ENCODE results near the gene CCDC9B.

CCDC9B gene

DNA sequence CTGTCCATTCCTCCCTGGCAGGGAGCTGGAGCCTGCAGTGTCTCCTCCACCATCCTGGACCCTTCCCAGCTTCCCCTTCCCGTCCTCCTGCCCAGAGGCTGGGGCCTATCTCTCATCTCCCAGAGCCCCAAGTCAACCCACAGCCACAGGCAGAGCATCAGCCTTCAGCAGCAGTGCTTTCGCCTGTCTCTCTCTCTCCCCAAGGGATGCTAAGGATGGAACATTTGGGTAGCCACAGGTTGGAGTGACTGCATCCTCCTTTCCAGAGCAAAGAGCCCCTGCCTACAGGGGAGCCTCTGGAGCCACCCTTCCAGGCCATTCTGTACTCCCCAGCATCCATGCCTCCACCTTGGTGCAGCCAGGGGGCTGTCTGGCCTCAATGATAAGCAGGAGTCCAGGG, 37.2 kb downstream of the CCDC9B start:
- no peak for DNase-seq

DNA sequence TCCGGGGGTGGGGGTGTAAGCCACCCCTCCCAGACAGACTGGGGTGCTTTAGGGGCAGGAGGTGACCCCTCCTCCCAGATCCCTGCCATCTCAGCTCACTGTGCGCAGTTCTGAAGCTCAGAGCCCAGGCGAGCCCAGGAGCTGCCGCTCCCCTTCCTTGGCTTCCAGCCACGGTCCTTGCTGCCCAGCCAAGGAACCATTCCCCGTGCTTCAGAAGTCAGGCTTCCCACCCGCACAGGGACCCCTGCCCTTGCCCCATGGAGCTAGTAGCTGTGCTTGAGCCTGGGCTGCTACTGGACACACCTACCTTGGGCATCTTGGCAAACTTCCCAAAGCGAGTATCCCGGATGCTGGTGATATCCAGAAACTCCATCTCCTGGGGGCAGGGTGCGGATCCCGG, 37.8 kb downstream of the CCDC9B start:
- DNase-seq, result no peak

DNA sequence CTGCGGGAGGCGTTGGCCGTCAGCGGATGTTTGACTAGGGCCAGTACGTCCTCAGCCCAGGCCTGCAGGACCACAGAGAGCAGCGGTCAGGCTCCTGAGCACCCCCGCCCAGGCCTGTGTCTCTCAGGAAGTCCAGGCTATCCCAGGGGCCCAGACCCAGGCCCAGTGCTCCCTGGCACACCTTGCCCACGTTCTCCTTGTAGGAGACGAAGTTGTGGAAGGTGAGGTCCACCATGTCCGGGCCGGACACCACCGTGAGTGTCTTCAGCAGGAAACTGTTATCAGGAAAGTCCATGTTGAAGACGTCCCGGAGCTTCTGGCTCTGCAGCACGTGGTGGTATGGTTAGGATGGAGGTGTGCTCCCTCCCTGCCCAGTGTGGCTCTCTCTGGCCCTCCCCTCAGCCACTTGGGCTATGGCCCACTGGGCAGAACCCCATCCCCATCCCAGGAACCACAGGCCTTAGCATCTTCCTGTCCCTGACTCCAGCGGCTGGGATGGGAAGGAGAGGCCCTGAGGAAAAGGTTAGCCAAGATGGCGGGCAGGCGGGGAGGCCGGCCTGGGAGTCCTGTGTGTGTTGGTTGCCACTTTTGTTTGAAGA, 38.4 kb downstream of the CCDC9B start:
- DNase-seq, result no peak

DNA sequence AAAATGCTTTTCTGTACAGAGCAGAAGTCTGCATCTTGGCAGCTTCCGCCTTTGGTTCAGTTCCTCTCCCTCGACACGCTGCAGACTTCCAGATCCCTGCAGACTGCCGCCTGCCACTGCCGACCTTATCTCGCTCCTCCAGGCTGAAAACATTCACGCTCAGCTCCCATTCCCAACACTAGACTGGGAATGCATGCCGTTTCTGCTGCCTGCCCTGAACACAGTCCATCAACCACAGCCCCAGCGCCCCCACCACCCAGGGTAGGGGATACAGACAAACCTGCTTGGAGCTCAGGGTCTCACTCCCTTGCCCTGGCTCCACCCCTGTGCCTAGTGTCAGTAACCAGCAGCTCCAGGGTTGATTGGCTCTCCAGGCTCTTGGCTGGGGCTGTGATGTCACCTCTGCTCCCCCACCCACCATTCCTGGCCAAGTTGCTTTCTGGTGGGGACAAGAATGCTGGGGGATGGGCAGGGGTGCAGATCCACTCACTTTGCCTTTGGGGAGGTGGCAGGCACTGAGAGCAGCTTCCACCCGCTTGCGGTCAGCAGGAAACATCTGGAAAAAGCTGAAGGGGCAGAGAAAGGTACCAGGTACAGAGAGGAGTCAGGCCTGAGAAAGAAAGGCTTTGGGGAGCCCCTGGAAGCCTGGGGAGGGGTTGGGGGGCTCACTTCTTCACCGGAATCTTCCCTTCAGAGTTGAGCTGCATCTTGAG, 39.1 kb downstream of the CCDC9B start:
- no peak for DNase-seq

DNA sequence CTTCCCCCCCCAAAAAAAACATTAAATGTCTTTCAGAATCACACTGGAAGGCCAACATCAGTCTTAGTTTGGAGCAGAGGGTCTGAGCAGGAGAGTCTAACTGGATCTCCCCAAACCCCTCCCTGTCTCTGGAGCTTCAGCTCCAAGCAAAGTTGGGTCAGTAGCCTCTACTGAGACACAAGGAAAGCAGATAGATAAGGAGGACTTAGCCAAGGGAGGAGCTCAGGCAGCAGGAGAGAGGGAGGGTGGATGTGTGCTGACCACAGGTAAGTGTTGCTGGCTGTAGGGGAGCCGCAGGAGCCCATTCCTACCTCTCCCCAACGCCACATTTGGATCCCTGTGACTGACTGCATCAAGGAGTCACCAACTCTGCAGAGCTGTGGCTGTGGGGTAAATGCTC, 40.0 kb downstream of the CCDC9B start:
- no peak for DNase-seq

DNA sequence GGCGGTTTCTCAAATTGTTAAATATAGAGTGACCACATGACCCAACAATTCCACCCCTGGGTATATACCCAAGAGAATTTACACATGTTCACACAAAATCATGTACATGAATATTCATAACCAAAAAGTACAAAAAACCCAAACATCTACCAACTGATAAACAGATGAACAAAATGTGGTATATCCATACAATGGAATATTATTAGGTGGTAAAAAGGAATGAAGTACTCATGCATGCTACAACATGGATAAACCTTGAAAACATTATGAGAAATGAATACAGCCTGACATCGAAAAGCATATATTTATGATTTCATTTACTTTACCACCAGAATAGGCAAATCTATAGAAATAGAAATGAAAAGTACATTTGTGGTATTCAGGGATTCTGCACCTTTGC, 40.4 kb downstream of the CCDC9B start:
- DNase-seq, result no peak

DNA sequence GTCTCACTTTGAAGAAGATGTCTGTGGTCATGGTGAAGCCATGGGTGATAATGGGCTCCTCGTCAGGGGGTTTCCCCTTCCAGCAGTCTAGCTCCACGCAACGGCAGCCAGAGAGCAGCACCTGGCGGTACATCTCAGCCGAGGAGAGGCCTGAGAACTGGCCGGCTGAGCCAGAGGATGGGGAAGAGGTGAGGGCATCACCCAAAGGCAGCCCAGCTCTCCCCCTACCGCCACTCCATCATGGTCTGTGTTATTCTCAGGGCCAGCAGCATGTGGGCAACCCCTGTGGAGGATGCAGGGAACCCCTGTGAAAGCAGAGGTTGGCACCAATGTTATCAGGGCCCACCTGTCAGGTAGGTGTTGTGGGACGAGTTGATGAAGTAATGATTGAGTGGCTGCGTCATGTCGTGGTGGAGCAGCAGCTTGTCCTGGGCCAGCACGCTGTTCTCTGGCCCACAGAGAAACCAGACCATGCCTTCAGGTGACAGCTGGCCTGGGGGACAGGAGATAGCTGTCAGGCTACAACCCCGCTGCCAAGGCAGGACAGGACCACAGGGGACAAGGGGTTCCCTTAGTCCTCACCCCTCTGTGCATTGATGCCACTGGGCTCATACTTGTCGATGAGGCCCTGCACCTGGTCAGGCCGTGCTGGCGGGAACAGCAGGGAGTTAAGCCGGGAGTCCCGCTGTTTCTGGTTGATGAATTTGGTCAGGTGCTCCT, 42.4 kb downstream of the CCDC9B start:
- no peak for DNase-seq

DNA sequence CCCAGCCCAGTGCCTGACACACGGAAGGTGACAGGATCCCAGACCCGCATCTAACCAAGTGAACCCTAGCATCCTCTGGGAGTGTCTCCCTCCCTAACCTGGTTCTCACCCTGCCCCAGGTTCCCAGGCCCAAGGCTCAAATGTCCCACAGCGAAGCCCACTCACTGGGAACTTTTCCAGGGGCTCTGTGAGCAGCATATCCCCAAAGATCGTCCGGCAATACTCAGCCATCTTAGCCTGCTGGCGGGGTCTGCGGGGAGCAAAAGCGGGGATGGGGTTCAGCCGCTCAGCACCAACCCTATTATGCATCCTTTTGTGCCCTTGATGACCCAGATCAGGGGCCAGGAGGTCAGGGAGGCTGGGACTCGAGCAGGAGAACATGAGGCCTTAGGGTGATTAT, 43.4 kb downstream of the CCDC9B start:
- DNase-seq, result no peak

DNA sequence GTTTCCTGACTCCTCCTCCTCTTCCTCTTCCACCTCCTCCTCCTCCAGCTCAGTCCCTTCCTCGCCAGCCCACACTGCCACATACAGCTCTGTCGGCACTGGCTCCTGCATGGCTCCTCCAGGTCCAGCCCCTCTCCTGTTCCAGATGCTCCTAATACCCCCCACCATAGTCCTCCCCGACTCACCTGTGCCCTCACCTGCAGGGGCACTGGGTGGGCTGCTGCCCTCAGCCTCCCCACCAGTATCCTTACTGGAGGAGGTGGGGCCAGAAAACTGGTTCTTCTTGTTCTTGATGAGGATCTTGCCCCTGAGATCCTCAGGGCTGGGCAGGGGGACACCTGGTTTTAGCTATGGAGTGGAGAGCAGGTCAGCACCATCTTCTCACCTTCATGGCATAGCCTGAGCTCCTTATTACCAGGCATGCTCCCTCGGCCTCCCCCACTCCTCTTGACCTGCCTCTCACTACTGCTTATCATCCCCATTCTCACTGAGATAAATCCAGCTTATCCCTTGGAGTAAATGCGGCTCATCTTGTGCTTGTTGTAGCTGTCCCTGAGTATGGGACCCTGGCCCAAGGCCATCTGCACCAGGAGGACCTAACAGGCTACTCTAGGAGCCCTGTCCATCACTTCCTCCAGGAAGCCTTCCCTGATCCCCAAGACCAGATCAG, 44.0 kb downstream of the CCDC9B start:
- no peak for DNase-seq

DNA sequence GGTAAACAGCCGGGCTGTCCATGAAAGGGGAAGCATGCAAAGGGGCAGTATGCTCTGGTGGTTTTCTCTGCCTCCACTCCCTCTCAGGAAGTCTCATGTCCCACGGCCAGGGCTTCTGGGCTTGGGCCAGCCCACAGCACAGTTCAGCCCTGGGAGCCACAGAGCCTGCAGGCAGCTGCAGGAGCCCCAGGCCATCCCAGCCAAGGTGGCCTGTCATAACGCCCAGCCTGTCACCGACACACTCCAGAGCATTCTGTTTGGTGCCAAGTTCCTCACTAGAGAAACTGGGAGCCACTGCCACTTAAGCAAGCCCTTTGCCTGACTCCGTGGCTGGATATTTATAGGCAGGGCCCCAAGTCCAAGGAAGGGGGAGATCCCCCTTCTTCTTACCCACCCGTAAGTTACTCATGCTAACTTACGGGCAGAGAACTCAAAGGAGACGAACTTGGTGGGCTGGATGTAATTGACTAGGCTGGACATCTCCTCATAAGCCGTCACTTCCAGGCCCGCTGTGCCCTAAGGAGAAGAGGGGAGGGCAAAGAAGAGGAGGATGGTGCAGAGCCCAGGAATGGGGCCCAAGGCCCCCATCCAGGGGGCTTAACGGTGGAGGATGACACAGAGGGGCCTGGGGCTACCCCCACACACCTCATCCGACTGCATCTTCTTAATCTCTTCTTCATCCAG, 44.7 kb downstream of the CCDC9B start:
- DNase-seq, result no peak

DNA sequence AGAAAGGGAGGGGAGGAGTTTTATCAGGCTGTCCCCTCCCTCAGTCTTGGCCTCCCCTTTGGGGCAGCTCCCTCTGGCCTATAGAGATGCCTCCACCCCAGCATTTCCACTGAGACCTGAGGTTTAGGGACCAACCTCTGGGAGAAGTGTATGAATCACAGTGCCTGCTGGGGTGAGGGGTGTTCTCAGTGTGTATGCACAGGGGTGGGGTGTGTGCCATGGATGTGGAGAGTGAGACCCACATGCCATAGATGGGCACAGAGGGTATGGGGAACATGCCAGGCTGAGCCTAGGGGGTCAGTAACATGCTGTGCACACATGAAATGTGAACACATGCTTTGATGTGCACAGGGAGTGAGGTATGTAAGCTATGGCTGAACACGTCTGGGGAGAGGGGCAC, 45.4 kb downstream of the CCDC9B start:
- no peak for DNase-seq

DNA sequence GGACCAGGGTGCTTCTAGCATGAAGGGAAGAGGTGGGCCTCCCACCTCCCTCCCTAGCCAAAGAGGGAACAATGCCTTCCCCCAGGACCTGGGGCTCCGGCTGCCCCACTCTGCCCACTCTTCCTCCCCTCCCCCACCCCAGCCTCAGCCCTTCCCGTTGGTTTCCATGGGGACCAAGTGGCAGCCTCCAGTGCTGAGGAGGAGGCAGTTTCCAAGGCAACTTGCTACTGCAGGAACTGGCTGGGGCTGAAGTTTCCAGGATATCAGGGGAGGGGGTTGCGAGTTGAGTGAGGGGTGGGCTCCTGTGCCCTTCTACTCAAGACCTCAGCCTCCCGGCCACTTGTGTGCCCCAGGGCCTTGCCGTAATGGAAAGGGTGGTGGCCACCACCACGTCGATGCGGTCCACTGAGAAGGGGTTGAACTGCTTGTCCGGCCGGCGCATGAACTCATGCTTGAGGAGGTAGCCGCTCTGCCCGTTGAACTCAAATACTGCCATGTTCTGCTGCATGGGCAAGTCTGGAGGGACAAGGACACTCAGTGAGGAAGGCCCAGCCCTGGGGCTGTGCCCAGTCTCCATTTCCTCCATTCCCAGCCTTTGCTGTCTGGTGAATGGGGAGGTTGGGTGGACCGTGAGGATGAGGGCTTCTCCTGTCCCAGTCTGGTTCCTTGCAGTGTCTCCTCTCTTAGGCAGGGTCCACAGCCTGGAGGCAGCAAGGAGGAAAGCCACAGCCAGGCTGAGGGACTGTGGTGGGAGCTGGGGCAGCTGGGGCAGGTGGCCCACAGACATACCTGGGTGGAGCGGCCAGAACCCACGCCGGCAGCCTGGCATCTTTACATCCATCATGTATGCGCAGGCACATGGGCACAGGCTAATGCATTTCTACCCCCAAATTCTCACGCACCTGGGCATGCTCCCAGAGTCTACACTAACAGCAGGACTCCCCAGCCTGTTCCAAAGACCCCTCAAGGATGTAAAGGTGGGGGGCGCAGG, 46.5 kb downstream of the CCDC9B start:
- DNase-seq, result no peak

DNA sequence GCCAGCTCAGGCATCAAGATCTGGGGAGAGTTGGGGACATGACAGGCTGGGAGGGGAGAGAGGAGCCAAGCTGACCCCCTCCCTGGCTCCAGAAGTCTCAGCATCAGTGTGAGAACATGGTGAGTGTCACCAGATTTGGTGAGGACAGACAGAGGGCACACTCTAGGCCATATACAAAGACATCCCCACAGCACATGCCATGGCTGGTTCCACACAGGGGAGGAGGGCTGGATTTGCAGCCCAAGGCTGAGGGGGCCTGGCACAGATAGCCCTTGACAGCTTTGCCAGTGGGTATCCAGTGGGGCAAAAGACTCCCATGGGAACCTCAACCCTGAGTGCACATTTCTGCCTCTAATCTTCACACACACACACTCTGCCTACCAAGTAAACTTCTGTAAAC, 47.7 kb downstream of the CCDC9B start:
- no peak for DNase-seq

DNA sequence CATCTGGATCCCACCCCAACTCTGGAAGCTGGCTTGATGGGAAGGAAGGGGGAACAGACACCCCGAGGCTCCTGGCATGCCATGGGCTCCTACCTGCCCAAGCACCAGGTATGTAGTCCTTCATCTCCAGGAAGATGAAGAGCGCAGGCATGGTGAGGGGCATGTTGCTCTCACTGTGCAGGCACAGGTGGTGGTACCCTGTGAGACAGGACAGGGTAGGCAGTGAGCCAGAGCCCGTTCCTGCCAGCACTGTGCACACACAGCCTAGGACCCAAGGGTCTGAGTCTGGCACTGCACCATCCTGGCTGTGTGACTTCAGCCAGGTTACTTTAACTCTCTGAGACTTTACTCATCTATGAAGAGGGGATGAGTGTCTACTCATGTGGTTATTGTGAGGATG, 48.5 kb downstream of the CCDC9B start:
- no peak for DNase-seq

DNA sequence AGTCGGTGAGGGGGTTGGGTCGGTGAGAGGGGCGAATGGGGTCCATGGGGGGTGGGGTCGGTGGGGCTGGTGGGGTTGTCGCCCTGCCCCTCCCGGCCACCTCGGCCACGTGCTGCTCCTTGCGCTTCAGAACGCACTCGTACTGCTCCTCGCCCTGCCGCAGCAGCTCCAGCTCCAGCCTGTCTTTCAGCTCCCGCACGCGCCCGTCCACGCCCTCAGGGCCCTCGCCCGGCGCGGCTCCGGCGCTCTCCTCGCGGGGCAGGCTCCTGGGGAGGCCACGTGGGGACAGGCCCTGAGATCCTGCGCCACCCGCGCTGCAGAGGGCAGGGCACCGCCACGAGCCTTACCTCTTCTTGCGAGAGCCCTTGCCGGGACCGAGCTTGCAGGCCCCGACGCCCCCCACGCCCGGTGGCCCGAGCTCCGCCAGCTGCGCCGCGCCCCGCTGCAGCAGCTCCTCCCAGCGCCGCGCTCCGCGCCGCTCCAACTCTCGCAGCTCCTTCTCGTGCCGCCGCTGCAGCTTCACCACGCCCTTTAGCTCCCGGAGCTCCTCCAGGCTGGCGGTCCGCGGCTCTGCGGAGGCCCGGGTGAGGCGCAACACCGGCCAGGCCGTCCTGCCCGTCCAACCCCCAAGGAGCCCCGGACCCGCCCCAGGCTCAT, 49.7 kb downstream of the CCDC9B start:
- peak; percentile 10 for DNase-seq

DNA sequence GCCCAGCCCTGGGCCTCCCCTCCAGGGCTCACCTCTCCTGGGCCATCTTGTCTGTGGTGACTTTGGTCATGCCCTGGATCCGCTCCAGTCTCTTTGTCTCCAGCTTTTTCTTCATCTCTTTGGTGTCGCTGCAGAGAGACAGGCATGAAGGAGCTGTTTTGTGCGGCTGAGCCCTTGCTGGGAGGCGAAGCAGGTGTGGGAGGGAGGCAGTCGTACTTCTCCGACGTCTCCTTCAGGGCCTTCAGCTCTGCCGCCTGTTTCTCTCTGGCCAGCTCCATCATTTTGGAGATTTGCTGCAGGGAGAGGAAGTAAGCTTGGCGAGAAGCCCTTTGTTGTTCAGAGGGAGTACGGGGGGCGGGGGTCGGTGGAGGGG, 50.2 kb downstream of the CCDC9B start:
- no peak for DNase-seq

DNA sequence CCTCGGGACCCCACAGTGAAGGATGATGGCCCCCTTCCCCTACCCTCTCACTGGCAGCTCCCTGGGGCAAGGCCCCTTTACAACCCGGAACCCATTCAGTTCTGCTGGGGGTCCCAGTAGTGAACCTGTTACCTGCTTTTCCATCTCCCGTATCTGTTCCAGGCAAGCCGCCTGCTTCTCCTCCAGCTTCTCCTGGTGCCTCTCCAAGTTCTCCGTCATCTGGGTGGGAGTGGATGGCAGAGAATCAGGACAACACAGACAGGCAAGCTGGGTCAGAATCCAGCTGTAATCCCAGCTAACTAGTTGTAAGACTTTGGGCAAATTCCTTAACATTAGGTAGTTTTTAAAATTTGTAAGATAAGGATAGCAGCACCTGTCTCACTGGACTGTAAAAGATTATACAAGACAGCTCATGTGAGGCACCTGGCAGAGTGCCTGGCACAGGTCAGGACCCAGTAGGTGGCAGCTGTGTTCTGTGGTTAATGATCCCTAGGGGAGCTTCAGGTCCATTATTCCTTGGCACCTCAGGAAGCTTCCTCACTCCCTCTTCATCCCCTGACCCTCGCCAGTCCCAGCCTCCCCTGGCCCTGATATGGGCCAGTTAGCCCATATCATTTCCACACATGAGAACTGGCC, 51.5 kb downstream of the CCDC9B start:
- DNase-seq, result peak; percentile 7

DNA sequence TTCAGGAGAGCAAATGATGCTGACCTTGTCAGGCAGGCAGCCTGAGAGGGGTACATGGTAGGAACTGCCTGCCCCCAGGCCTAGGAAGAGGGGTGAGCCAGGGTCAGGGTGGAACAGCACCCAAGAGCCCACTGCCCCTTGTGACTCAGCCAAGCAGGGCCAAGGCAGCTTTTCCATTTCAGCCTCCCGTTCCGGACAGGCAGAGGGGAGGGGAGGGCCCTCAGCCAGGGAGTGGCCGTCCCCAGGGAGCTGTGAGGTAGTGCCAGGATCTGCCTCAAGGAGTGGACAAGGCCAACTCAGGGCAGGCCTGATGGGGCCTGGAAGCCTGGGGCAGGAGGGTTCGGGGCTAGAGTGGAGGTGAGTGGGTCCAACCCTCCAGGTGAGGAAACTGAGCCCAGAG, 52.8 kb downstream of the CCDC9B start:
- no peak for DNase-seq

DNA sequence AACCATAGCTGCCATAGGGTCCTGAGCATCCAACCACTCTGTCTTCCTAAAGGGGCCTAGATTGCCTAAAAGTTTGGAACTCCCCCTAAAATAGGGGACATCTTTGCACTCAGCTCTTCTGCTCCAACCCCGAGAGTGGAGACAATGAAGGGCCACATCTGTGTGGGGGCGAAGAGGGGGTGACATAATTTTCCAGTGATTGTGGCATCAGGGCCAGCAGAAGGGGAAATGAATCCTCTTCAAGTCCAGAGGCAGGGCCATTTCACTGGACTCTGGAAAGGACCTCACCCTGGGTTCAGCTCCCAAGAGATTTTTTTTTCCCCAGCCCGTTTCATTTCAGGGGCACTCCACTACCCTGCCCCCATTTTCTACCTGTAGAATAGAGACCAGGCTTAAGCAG, 53.2 kb downstream of the CCDC9B start:
- DNase-seq, result no peak

DNA sequence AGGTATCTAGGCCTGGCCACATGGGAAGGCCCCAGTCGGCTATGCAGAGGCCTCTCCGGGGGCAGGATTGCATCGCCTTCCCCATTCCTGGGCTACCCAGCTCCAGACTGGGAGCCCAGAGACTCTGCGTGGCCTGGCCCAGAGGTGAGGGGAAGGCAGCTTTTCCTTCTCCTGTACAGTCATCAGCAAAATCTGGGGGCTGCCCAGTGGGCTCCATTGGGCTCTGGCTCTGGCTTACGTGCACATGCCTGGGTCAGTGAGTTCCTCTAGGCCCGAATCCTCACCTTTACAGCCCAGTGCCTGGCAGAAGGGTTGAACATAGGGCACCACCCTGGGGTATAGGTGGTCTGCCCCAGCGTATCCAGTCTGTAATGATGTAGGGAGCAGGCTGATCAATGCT, 53.9 kb downstream of the CCDC9B start:
- DNase-seq, result no peak

DNA sequence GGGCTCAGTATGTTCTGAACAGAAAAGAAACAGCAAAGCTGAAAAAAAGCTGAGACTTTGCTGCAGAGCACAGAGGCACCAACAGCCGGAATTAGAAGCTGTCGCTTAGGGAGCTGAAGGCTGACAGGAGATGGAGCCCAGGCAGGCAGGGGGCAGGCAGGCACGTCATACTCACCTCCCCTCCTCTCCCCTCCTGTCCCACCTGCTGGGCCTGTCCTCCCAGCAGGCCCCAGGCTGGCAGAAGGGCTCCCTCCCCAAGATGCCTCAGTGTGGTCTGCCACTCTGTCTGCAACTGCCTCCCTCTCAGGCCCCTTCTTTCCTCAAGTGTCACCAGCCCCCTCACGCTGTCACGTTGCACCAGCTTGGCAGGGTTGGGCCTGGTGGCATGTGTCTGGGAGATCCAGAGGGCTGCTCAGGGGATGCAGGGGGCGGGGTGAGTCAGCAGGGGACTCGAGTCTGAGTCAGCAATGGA, 54.6 kb downstream of the CCDC9B start:
- DNase-seq, result no peak

Measured in NCI-H1105 treated with DMSO at 0.1 percent for 48 hours (cell line).